ENCODE data around the gene HABP4. TPM values are rescaled to one million over a fixed set of nuclear protein-coding genes. Genes with fewer than 3 reads are reported as not detected.

The HABP4 gene
- polyA plus RNA-seq, 1 experiment: 9.2 TPM

DNA sequence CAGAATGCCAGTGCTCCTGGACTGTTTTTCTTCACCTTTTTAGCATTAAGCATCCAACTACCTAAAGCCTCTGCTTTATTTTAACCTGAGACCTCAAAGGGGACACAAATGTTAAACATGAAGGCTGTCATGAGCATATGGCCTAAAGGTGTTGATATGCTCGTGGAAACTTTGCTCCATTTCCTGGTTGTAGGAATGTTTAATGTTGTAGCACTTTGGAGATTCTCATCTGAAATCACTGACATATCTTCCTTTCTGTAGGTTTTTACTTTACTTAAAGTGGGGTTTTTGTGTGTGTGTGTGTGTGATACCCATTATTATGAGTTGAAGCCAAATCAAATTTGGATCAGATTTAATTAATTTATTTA, 37.0 kb downstream of the HABP4 start:
- H3K36me3 ChIP-seq (ENCODE audit: control insufficient read depth, insufficient read depth, low read length): peaks cover 13% of the 10 kb centered on the region
- TF ChIP-seq, protein P1, sequence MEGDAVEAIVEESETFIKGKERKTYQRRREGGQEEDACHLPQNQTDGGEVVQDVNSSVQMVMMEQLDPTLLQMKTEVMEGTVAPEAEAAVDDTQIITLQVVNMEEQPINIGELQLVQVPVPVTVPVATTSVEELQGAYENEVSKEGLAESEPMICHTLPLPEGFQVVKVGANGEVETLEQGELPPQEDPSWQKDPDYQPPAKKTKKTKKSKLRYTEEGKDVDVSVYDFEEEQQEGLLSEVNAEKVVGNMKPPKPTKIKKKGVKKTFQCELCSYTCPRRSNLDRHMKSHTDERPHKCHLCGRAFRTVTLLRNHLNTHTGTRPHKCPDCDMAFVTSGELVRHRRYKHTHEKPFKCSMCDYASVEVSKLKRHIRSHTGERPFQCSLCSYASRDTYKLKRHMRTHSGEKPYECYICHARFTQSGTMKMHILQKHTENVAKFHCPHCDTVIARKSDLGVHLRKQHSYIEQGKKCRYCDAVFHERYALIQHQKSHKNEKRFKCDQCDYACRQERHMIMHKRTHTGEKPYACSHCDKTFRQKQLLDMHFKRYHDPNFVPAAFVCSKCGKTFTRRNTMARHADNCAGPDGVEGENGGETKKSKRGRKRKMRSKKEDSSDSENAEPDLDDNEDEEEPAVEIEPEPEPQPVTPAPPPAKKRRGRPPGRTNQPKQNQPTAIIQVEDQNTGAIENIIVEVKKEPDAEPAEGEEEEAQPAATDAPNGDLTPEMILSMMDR (IDR thresholded peaks at IDR 0.05; ENCODE audit: insufficient read depth, low read depth, low read length): no peak
- no peaks in the 10 kb centered on the region for H3K27me3 ChIP-seq (ENCODE audit: control insufficient read depth, insufficient read depth, low read length)
- POLR2A ChIA-PET: no interaction called here
- DNase-seq (ENCODE audit: low read depth): no peak
- CTCF ChIA-PET: interaction anchor here (1.0 to 1.9 kb wide), 2 partner anchors 8 to 163 kb away, joined by 4 read pairs; no protein-coding TSS in a partner anchor
- H3K4me3 ChIP-seq (ENCODE audit: low read depth, low read length): no peak overlapping the region

DNA sequence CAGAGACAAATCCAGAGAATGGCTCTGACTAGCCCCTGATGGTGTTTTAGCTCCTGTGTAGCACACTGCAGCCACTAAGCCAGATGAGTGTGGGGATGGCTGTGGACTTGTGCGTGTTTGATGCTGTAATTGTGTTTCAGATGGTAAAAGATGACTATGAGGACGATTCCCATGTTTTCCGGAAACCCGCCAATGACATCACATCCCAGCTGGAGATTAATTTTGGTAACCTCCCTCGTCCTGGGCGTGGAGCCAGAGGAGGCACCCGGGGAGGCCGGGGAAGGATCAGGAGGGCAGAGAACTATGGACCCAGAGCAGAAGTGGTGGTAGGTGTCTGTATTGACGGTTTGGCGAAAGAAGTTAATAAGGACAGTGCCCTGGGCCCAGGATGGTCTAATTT, 38.0 kb downstream of the HABP4 start:
- ChIA-PET POLR2A (no interaction called here), CTCF (no interaction called here)
- no peak for DNase-seq (ENCODE audit: low read depth)
- TF ChIP-seq, protein P1 (IDR thresholded peaks at IDR 0.05; ENCODE audit: insufficient read depth, low read depth, low read length): no peak
- Histone ChIP-seq H3K36me3 (ENCODE audit: control insufficient read depth, insufficient read depth, low read length) (peaks cover 16% of the 10 kb centered on the region), H3K4me3 (ENCODE audit: low read depth, low read length) (no peak overlapping the region), H3K27me3 (ENCODE audit: control insufficient read depth, insufficient read depth, low read length) (no peaks in the 10 kb centered on the region)

DNA sequence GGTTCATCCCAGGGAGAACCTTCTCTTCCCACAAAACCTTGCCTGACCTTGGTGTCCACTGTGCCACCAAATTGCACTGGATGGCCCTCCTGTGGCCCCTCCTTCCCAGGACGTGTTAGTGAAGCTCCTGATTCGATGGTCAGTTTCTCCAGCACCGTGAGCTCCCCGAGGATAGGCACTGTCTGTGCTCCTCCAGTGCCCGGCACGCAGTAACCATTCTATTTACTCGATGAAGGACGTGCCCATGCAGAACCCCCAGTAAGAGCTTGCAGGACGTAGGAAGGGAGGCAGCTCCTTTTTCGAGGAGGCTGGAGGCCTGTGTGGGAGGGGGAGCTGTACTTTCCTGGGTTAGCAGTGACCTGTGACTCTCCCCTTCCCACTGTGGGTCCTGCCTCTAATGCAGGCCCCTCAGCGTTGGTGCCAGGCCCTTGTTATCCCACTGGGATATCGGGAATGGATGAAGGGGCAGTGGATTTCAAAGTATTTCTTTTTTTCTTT, 39.6 kb downstream of the HABP4 start:
- Histone ChIP-seq H3K27me3 (ENCODE audit: control insufficient read depth, insufficient read depth, low read length) (no peaks in the 10 kb centered on the region), H3K36me3 (ENCODE audit: control insufficient read depth, insufficient read depth, low read length) (peaks cover 17% of the 10 kb centered on the region), H3K4me3 (ENCODE audit: low read depth, low read length) (no peak overlapping the region)
- ChIA-PET CTCF (interaction anchor here (0.8 kb wide), 1 partner anchor 8 kb away, joined by 3 read pairs; no protein-coding TSS in a partner anchor), POLR2A (no interaction called here)
- TF ChIP-seq, protein P1 (IDR thresholded peaks at IDR 0.05; ENCODE audit: insufficient read depth, low read depth, low read length): no peak
- DNase-seq (ENCODE audit: low read depth): no peak

DNA sequence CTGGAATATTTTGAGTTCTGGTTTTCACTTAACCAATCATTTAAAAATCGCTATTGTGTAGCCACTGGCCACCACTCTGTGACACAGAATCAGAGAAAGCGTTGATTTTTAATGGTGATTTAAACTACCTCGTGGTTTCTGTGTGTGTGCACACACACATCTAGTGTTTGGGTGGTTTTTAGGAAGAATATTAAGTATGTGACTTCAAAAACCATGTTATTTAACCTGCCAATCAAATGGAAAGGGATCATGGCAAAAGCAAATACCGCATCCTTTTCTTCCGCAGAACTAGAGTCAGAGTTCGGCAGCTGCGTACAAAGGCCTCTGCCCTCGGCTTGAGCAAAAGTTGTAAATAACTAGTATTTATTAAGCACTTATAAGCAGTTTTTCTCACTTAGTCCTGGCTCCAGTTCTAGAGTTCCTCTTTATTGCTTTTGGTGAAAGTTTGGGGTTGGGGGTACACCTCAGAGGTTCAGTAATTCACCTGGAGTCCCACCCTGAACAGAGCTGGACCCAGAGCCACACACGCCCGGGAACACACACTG, 40.6 kb downstream of the HABP4 start:
- H3K36me3 ChIP-seq (ENCODE audit: control insufficient read depth, insufficient read depth, low read length): peaks cover 17% of the 10 kb centered on the region
- no peaks in the 10 kb centered on the region for H3K27me3 ChIP-seq (ENCODE audit: control insufficient read depth, insufficient read depth, low read length)
- no peak for DNase-seq (ENCODE audit: low read depth)
- H3K4me3 ChIP-seq (ENCODE audit: low read depth, low read length): no peak overlapping the region
- TF ChIP-seq, protein P1 (IDR thresholded peaks at IDR 0.05; ENCODE audit: insufficient read depth, low read depth, low read length): no peak
- ChIA-PET CTCF (no interaction called here), POLR2A (no interaction called here)

DNA sequence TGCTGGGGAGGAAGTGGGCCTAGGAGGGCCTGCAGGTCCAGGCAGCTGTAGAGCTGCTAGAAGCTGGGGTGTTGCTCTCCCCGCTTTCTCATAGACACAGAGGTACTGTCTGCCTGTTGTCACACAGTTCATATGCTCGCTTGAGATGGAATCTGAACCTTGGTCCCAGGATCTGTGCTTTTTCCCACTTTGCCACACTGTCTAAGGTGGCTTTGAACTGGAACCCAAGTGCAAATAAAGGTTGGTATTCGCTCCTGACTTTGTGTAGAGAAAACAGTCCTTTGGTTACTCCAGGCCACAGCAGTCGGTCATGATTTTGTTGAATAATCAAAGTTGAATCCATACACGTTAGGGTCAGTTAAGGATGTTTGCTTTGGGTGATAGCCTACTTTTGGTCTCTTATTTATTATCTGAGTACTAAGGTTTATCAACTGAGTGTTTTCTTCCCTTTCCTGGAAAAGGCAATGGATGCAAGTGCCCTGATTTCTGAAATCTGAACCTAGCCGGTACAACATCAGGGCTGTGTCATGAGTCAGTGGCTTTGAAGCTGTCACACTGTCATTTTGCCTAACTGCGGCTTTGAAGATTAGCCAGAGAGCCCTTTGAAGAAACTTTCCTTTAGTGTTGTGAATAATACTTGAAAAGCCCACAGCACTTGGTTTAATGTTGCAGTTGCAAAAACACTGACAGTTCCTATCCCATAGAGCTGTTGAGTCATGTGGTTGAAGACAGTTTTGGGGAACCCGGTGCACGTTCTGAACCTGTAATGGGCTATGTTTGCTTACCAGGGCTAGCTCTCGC, 41.3 kb downstream of the HABP4 start:
- peaks cover 17% of the 10 kb centered on the region for H3K36me3 ChIP-seq (ENCODE audit: control insufficient read depth, insufficient read depth, low read length)
- POLR2A ChIA-PET: no interaction called here
- TF ChIP-seq, protein P1 (IDR thresholded peaks at IDR 0.05; ENCODE audit: insufficient read depth, low read depth, low read length): no peak
- CTCF ChIA-PET: no interaction called here
- no peak overlapping the region for H3K4me3 ChIP-seq (ENCODE audit: low read depth, low read length)
- DNase-seq (ENCODE audit: low read depth): no peak
- no peaks in the 10 kb centered on the region for H3K27me3 ChIP-seq (ENCODE audit: control insufficient read depth, insufficient read depth, low read length)

All from BJ (cell line).